Measurements from ENCODE around the gene UBE4A.
"Not testable (repeated sequence)": the region's sequence is repeated elsewhere in the genome, so short reads cannot be mapped to it uniquely, and the experiment has no call there.

Gene UBE4A

DNA sequence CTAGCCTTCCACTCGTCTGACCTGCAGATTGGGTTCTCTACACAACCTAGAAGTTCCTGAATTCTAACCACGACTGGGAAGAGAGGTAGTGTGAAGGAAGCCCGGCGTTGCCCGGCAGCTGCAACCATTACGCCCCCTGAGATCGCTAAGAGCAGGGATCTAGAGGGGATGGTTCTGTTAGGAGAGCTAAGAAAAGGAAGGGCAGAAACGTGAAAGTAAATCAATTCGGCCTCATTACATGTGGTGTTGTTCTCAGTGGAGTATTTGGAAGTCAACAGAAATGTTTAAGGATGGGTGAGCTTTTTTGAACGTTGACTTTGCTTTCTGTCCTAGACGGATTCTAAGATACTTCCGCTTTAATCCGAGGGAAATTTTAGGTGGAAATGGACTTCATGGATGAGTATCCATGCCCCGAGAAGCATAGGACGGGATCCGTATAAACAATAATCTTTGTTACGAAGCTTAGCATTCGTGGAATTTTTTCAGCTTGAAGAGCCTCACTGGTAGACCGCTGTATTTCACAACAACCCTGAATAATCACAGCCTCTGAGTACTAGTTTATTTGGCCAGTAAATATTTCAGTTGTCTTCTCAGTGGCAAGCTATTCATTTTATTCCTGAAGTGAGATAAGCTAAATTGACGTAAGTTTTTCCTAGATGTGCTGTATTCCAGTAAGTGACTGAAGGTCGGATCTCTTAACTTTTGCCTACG, 42.6 kb downstream of the UBE4A start:
- no peak for DNase-seq

GRCh38 chr11:118402594-118402993, 43.2 kb downstream of the UBE4A start:
- not testable (repeated sequence) for DNase-seq

DNA sequence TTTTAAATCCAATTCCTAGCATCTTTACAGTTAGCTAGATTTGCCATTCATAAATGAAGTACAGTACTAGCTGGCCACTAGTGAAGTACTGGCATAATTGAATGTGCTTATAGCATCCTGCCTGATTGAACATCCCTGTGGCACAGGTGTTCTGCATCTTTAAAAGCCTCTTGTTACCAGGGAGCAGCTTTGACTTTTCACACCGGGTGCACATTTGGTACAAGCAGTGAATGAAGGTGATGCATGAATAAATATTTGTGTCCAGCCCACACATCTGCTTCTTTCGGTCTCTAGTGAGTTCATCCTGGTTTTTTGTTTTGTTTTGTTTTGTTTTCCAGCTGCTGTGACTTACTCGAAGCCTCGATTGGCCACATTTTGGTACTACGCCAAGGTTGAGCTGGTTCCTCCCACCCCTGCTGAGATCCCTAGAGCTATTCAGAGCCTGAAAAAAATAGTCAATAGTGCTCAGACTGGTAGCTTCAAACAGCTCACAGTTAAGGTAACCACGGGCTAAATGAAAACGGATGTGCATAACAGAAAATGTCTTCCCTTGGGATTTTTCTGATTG, 47.3 kb downstream of the UBE4A start:
- DNase-seq = peak; percentile 87

DNA sequence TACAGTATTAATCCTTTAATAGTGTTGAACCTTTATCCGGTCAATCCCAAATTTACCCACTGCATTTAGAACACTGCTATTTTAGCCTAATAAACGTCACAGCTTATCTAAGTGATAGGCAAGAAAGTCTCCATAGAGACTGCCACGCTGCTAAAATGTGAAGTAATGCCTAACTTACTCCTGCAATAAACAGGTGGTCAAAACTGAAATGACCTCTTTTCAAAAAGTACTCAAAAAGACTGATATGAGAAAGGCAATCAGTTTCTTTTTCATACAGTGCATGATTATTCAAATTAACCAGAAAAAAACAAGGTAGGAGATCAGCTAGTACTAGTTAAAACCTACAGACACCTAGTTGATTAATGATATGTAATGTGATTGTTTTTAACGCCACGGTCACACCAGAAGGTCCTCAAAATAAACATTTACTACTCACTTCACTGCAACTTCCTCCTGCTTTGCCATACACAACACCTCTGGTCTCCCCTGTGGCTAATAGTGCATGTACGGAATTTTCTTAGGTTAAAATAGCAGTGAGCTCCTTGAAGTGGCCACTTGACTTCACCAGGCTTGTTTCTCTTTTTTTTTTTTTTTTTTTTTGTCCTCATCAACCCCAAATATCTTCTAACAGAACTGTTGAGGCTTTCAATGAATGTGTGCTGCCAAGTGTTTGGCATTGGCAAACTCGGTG, 50.8 kb downstream of the UBE4A start:
- DNase-seq = no peak

DNA sequence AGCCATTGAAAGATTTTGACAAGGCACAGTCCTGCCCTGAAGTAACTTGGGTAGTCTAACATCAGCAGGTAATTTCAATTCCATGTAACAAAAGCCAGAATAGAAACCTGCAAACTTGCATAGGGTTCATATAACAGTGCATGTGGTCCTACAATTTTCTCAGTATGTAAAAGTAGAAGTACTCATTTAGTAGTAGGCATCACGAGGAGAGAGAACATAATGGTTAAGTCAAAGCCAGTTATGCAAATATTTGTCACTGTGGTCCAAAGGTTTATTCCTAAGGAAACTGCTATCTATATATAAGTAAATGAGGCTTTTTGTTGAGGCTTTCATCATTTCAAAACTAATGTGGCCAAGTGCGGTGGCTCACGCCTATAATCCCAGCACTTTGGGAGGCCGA, 52.1 kb downstream of the UBE4A start:
- DNase-seq = no peak

- no peak for DNase-seq
Observed at GRCh38 chr11:118412921-118413320, 53.5 kb downstream of the UBE4A start.

DNA sequence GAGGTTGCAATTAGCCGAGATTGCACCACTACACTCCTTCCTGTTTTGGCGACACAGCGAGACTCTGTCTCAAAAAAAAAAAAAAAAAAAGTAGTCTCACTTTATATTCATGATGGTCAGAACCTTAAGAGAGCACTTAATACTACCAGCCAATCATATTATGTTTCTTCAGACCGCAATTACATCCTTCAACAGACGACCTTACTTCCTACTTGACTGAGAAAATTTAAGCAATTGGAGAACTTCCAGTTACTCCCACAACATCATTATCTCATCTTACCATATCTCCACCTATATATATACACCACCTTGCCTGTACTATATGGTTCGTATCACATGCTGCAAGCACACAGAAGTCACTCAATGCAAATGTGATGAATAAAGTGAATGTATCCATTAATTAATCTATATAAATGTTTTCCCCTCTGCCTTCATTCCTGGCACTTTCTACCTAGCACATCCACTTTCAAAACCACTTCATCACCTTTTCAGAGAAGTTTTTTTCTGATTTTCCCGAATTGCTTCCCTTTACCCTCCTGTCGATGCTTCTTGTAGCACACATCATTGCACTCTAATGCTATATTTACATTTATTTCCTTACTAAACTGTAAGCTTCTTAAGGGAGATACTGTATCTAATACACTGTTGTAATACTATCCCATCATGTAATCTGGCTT, 55.8 kb downstream of the UBE4A start:
- no peak for DNase-seq

GRCh38 chr11:118415739-118416068, 56.3 kb downstream of the UBE4A start:
- DNase-seq = peak; percentile 73

GRCh38 chr11:118416900-118417299, 57.5 kb downstream of the UBE4A start:
- DNase-seq = not testable (repeated sequence)

GRCh38 chr11:118417801-118418200, 58.4 kb downstream of the UBE4A start:
- no peak for DNase-seq

- DNase-seq = no peak
Observed at GRCh38 chr11:118418766-118419165, 59.4 kb downstream of the UBE4A start.

- no peak for DNase-seq
Observed at GRCh38 chr11:118427707-118428106, 68.3 kb downstream of the UBE4A start.

DNA sequence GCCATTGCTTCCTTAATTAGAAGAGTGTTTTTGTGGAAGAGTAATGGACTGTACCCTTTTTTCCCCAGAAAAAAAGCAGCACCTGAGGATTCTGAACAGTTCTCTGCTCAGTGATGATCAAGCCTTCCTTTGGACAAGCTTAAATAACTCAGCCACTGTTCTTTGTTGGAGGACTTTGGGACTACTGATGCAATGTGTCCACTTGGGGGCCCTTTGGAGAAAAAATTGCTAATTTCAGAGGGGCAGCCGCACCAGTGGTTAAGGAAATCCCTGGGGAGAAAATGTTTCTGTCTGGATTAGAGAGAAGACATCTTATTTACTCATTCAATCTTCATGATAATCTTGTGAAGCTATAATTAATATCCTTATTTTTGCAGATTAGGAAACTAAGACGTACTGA, 71.6 kb downstream of the UBE4A start:
- no peak for DNase-seq

DNA sequence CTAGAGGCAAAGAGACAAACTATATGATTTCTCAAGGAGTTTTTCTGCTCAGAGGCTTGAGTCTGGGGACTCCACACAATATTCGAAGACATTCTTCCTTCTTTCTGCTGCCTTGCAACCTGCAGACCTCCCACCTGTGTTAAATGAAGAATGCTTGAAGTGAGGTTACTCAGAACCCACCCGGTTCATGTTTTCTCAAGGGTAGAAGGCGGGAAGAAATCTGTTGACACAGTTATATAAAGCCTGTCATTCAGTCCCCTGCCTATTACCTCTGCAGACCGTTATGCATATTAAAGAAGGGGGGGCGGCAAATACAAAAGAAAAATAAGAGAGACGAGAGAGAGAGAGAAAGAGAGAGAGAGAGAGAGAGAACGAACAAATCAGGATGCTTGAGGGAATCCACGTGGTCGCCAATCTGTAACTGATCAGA, 74.7 kb downstream of the UBE4A start:
- no peak for DNase-seq

DNA sequence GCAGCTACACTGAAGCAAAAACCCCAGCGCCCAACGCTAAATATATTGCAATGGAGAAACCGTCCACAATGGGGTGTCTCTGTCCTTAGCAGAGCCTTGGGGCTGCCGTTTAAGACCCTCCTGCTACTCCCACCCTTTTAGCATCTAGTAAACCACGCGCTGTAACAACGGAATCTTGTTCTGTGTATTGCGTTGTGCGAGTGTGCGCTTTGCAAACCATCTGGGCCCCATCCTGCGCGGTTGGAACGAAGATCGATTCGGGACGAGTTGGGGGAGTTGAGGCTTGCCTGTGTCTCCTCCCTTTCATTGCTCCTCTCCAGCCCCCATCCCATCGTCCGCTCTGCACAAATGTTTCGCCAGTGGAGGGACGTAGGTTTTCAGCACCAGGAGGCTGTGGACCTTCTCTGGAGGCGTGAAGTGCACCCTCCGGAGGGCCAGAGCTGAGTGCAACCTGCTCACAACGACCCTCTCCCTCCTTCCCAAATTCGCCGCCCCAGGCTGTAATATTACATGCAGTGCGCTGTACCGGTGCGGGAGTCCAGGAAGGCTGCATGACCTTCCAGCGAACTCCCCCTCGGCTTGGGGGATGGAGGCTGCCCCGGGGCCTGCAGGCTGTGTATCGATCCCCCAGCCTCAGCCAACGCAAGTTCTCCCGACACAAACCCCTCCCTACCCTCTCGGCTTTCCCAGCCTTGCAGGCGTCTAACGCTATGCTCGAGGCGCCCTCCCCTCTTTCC, 75.3 kb downstream of the UBE4A start:
- no peak for DNase-seq

DNA sequence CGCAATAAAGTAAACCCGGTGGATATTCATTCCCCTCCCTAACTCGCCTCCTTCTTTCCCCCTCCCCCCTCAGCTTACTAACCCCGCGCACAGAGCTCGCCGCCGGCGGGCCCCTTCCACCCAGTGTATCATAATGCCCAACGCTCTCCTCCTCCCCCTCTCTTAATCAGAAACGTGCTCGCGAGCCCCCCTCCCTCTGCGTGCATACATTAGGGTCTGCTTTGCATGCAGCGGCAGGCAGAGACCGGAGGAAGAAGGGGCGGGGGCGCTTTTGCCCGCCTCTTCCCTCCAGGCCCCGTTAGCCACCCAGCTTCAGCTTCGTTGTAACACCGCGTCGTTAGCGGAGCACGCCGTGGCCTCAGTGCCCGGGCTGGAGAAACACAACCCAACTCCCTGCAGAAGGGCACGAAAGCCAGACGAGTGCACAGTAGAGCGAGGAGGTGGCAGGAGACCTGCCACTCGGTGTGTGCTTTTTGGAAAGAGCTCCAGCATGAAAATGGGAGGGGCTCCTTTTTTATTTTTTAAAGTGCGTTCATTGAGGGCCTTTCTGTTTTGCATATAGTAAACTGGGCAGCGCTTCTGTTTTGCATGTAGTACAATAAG, 76.0 kb downstream of the UBE4A start:
- DNase-seq = peak; percentile 66

DNA sequence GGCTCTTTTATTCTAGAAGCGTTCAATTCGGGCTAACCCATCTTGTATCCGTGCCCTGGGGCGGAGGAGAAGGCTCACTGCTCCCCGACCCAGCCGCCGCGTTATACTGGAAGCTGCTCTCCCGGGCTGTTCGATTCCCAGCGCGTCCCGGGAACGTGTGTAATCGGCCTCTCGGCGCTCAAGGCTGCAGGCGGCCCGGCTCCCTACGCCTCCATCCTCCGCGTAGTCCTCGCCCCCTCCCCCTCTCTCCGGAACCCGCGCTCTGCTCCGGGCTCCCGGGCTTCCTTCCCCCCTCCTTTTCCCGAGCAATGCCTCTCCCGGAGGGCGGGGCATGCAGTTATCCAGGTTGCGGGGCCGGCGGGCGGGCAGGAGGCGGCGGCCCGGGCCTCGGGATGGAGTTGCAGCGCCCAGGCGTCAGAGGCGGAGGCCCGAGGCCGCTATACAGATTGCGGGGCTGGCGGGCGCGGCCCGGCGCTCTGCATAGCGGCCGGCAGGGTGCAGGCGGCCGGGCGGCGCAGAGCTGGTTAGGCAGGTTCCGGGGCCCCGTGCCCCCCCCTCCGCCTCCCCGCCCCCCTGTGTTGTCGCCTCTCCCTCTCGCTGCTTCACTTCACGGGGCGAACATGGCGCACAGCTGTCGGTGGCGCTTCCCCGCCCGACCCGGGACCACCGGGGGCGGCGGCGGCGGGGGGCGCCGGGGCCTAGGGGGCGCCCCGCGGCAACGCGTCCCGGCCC, 76.7 kb downstream of the UBE4A start, which contains the start of gene KMT2A:
KMT2A (plus strand) TSS at position 600 of the 732 bp plus-strand sequence; CDS start at position 621, 21 bp downstream.
- peak; percentile 97 for DNase-seq

DNA sequence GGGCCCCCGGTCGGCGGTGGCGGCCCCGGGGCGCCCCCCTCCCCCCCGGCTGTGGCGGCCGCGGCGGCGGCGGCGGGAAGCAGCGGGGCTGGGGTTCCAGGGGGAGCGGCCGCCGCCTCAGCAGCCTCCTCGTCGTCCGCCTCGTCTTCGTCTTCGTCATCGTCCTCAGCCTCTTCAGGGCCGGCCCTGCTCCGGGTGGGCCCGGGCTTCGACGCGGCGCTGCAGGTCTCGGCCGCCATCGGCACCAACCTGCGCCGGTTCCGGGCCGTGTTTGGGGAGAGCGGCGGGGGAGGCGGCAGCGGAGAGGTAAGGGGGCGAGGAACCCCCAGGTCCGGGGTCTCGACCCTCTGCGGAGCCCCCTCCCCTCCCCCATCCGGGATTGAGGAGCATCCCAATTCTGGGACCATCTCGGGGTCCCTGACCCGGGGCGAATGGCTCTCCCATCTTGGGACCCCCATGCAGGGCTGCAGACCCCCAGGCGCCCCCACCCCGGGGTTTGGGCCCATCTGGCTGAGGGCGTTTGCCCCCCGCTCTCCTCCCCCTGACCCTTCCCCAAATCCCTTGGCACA, 77.3 kb downstream of the UBE4A start:
- no peak for DNase-seq

- DNase-seq = peak; percentile 43
Observed at GRCh38 chr11:118437208-118438125, 78.1 kb downstream of the UBE4A start.

GRCh38 chr11:118438314-118438931, 79.0 kb downstream of the UBE4A start:
- peak; percentile 38 for DNase-seq

Data from NCI-H2029 (cell line).